HCT116 (cell line): ENCODE results near the gene CHERP. TPM values are rescaled to one million over a fixed set of nuclear protein-coding genes. Genes with fewer than 3 reads are reported as not detected.
"Not testable (repeated sequence)": the region's sequence is repeated elsewhere in the genome, so short reads cannot be mapped to it uniquely, and the experiment has no call there.

Experiments
- ATAC-seq: fragments of 200-7000 bp; cut with Tn5 transposase; 2 replicates; pipeline ENCODE4 v1.9.1; 2020; ENCODE audit warnings: mild to moderate bottlenecking, moderate library complexity
- BruUV-seq: library from RNA; stranded (reverse); fragments of 400-500 nt; replicated peaks from 2 replicates; lab custom pipeline; 2021; lab: Mats Ljungman, UMichigan
- CTCF ChIA-PET: fragments of 300-600 bp; sonication (Branson Sonifier 250); formaldehyde crosslinking; loops from one replicate; lab custom pipeline; 2021; ENCODE audit warnings: antibody characterized with exemption; lab: Charles Lee
- POLR2A ChIA-PET: fragments of 300-600, 350-600 bp; sonication (Branson Sonifier 250); formaldehyde crosslinking; loops from one replicate; lab custom pipeline; 2021; ENCODE audit warnings: antibody characterized with exemption; lab: Charles Lee
- RAD21 ChIA-PET, 2 experiments: fragments of 300-600 bp; sonication (Branson Sonifier 250); formaldehyde crosslinking; loops; one replicate each; lab custom pipeline; 2023; ENCODE audit warnings: low total read pairs in 2 of 2; ENCODE audit not compliant: uncharacterized antibody in 2 of 2, unreplicated experiment in 2 of 2, low non-redundant PET in 1 of 2; lab: Charles Lee
- DNase-seq: peaks from one replicate; pipeline ENCODE4 v3.0.0-alpha.2; 2010; ENCODE audit warnings: low read depth, low spot score
- H2AFZ ChIP-seq: fragments of 200-600 bp; shearing (Covaris generic), sonication (generic); 2 replicates; pipeline ENCODE4 v1.6.1; 2017; ENCODE audit warnings: low read depth, mixed run types, mixed read lengths, antibody characterized with exemption, low read length; ENCODE audit not compliant: poor library complexity, severe bottlenecking
- H3K27ac ChIP-seq: 2 replicates; pipeline ENCODE4 v1.5.1; 2012; ENCODE audit warnings: low read depth, low read length
- H3K27me3 ChIP-seq: fragments of 200-600 bp; sonication (generic); 2 replicates; pipeline ENCODE4 v1.6.1; 2016; ENCODE audit warnings: mixed run types, low read length, mixed read lengths; ENCODE audit not compliant: insufficient read depth
- H3K36me3 ChIP-seq, 2 experiments: fragments of 200-500 bp in 1 of 2; fragments of 200-600 bp in 1 of 2; sonication (Bioruptor generic) in 1 of 2; sonication (generic) in 1 of 2; 2 replicates each; pipeline versions ENCODE4 v1.5.1 to v1.6.1; 2014 to 2016; ENCODE audit warnings: low read length in 2 of 2, inconsistent platforms in 1 of 2, mixed read lengths in 1 of 2, mixed run types in 1 of 2; ENCODE audit not compliant: insufficient read depth in 2 of 2, control insufficient read depth in 1 of 2
- H3K4me1 ChIP-seq, 2 experiments: fragments of 200-600 bp in 1 of 2; sonication (generic) in 1 of 2; 2 replicates each; pipeline versions ENCODE4 v1.5.1 to v1.6.1; 2012 to 2017; ENCODE audit warnings: low read length in 2 of 2, inconsistent platforms in 1 of 2, mild to moderate bottlenecking in 1 of 2, mixed read lengths in 1 of 2, mixed run types in 1 of 2, moderate library complexity in 1 of 2; ENCODE audit not compliant: insufficient read depth in 2 of 2, control insufficient read depth in 1 of 2
- H3K4me2 ChIP-seq: fragments of 200-600 bp; sonication (generic); 2 replicates; pipeline ENCODE4 v1.6.1; 2017; ENCODE audit warnings: mixed run types, low read length, mixed read lengths
- H3K4me3 ChIP-seq, 2 experiments: fragments of 200-600 bp in 1 of 2; sonication (generic) in 1 of 2; replicated peaks in 1 of 2; 2 replicates each; pipeline ENCODE4 v1.5.1; 2011 to 2016; ENCODE audit warnings: low read length in 2 of 2, control low read depth in 1 of 2, low read depth in 1 of 2, mild to moderate bottlenecking in 1 of 2, mixed read lengths in 1 of 2, mixed run types in 1 of 2
- H3K79me2 ChIP-seq: fragments of 200-600 bp; sonication (generic); 2 replicates; pipeline ENCODE4 v1.6.1; 2017; ENCODE audit warnings: mild to moderate bottlenecking, mixed run types, low read length, moderate library complexity, mixed read lengths; ENCODE audit not compliant: insufficient read depth
- H3K9ac ChIP-seq: fragments of 200-600 bp; sonication (generic); 2 replicates; pipeline ENCODE4 v1.6.1; 2016; ENCODE audit warnings: low read length, mixed read lengths
- H3K9me2 ChIP-seq: fragments of 200-600 bp; sonication (generic), shearing (Covaris generic); 2 replicates; pipeline ENCODE4 v1.6.1; 2017; ENCODE audit warnings: mixed run types, mild to moderate bottlenecking, moderate library complexity; ENCODE audit not compliant: insufficient read depth
- H3K9me3 ChIP-seq, 2 experiments: fragments of 200-500 bp in 1 of 2; fragments of 200-600 bp in 1 of 2; sonication (Bioruptor generic) in 1 of 2; sonication (generic) in 1 of 2; 2 replicates each; pipeline ENCODE4 v1.6.1; 2014 to 2017; ENCODE audit warnings: low read length in 2 of 2, mixed read lengths in 2 of 2, inconsistent platforms in 1 of 2, low read depth in 1 of 2, mild to moderate bottlenecking in 1 of 2, mixed run types in 1 of 2, moderate library complexity in 1 of 2; ENCODE audit not compliant: control insufficient read depth in 1 of 2, insufficient read depth in 1 of 2
- H4K20me1 ChIP-seq: fragments of 200-600 bp; sonication (generic), shearing (Covaris generic); 2 replicates; pipeline ENCODE4 v1.6.1; 2017; ENCODE audit warnings: mixed run types, mild to moderate bottlenecking, moderate library complexity; ENCODE audit not compliant: insufficient read depth
- CBX3 ChIP-seq: IDR thresholded peaks from 2 replicates; pipeline ENCODE4 v1.6.1; 2012; ENCODE audit warnings: low read depth
- CEBPB ChIP-seq: IDR thresholded peaks from 2 replicates; pipeline ENCODE4 v1.6.1; 2012; ENCODE audit warnings: low read depth
- CTCF ChIP-seq, 3 experiments: fragments of 200-600 bp in 1 of 3; sonication (generic) in 1 of 3; IDR thresholded peaks in 2 of 3; conservative IDR thresholded peaks in 1 of 3; 2 replicates each; pipeline ENCODE4 v1.5.1; 2012 to 2017; ENCODE audit warnings: low read depth in 2 of 3, low read length in 2 of 3, antibody characterized with exemption in 1 of 3, borderline replicate concordance in 1 of 3, control low read depth in 1 of 3, mild to moderate bottlenecking in 1 of 3, mixed read lengths in 1 of 3, mixed run types in 1 of 3, moderate library complexity in 1 of 3; ENCODE audit not compliant: insufficient read depth in 1 of 3
- EGR1 ChIP-seq: IDR thresholded peaks from 2 replicates; pipeline ENCODE4 v1.6.1; 2012; ENCODE audit warnings: low read depth
- EZH2phosphoT487 ChIP-seq: fragments of 200-600 bp; IDR thresholded peaks from 2 replicates; pipeline ENCODE4 v1.6.1; 2018; ENCODE audit warnings: antibody characterized with exemption, borderline replicate concordance
- FOSL1 ChIP-seq: IDR thresholded peaks from 2 replicates; pipeline ENCODE4 v1.6.1; 2012; ENCODE audit warnings: low read depth
- JUND ChIP-seq: IDR thresholded peaks from 2 replicates; pipeline ENCODE4 v1.6.1; 2012
- POLR2A ChIP-seq: IDR thresholded peaks from 2 replicates; pipeline ENCODE4 v1.7.0; 2011; ENCODE audit warnings: borderline replicate concordance; ENCODE audit not compliant: insufficient read depth, insufficient read length; ENCODE audit errors: extremely low read depth
- POLR2AphosphoS5 ChIP-seq: IDR thresholded peaks from 2 replicates; pipeline ENCODE4 v1.6.1; 2011; ENCODE audit warnings: mild to moderate bottlenecking, low read depth, low read length, moderate library complexity
- RAD21 ChIP-seq: IDR thresholded peaks from 2 replicates; pipeline ENCODE4 v1.6.1; 2012; ENCODE audit warnings: low read depth, mild to moderate bottlenecking
- SIN3A ChIP-seq: IDR thresholded peaks from 2 replicates; pipeline ENCODE4 v1.6.1; 2012; ENCODE audit warnings: low read depth
- SP1 ChIP-seq: IDR thresholded peaks from 2 replicates; pipeline ENCODE4 v1.6.1; 2012; ENCODE audit warnings: low read depth
- SRF ChIP-seq: IDR thresholded peaks from 2 replicates; pipeline ENCODE4 v1.6.1; 2012; ENCODE audit warnings: low read depth
- YY1 ChIP-seq: IDR thresholded peaks from 2 replicates; pipeline ENCODE4 v1.6.1; 2011; ENCODE audit warnings: low read length, low read depth, moderate library complexity, mild to moderate bottlenecking; ENCODE audit not compliant: insufficient replicate concordance; ENCODE audit errors: extremely low read depth
- ZBTB33 ChIP-seq: IDR thresholded peaks from 2 replicates; pipeline ENCODE4 v1.6.1; 2011; ENCODE audit warnings: mild to moderate bottlenecking, low read length, moderate library complexity; ENCODE audit not compliant: insufficient replicate concordance; ENCODE audit errors: extremely low read depth
- ZNF274 ChIP-seq: fragments of 200-500 bp; sonication (Bioruptor generic); IDR thresholded peaks from 2 replicates; pipeline ENCODE4 v1.6.1; 2014; ENCODE audit warnings: mild to moderate bottlenecking, low read depth, low read length, inconsistent platforms
- intact Hi-C: fragments of 100-400 bp; cut with micrococcal nuclease; formaldehyde crosslinking; loops from 2 replicates; pipeline ENCODE4 v1.10.0; 2022
- total RNA-seq: library from RNA; stranded (reverse); gene quantifications from one replicate; pipeline ENCODE4 v1.2.1, GENCODE V29; 2021; ENCODE audit not compliant: unreplicated experiment

The CHERP gene
- total RNA-seq, 1 experiment from 2014 or later, result 65.8 TPM

- H2AFZ ChIP-seq, result no peak overlapping the region
- no peak for DNase-seq
- CTCF ChIA-PET, result no interaction called here
- no peak overlapping the region for H3K4me2 ChIP-seq
- TF ChIP-seq YY1, result no peak
- no peak for TF ChIP-seq CTCF (IDR thresholded peaks at IDR 0.05 in 2 of 3, conservative IDR thresholded peaks at IDR 0.05 in 1 of 3; ENCODE audit: borderline replicate concordance in 1 of 3, insufficient read depth in 1 of 3, low read depth in 2 of 3, low read length in 2 of 3)
- no peak for TF ChIP-seq CEBPB
- TF ChIP-seq ZBTB33, result no peak
- no peak for TF ChIP-seq POLR2A
- no peak for TF ChIP-seq POLR2AphosphoS5
- no peak for TF ChIP-seq CBX3
- no peak for TF ChIP-seq RAD21
- no peak for TF ChIP-seq SP1
- TF ChIP-seq EGR1, result no peak
- no peak for TF ChIP-seq FOSL1
- no peak for TF ChIP-seq EZH2phosphoT487
- no peak for TF ChIP-seq SRF
- TF ChIP-seq JUND, result no peak
- TF ChIP-seq SIN3A, result no peak
- TF ChIP-seq ZNF274, result no peak
- TF ChIP-seq, all 23 proteins: peak for 0
- H4K20me1 ChIP-seq, result no peaks in the 10 kb centered on the region
- no peak overlapping the region for H3K9ac ChIP-seq
- no peaks in the 10 kb centered on the region for H3K9me2 ChIP-seq
- ATAC-seq, result no peak
- ChIA-PET RAD21 (no interaction called here), POLR2A (no interaction called here)
- peaks cover 9% of the 10 kb centered on the region for H3K79me2 ChIP-seq
- H3K4me1 ChIP-seq, result no peaks in the 10 kb centered on the region
- peaks cover 14 to 28% of the 10 kb centered on the region in 2 experiments; a peak in 3 of 4 replicates for H3K36me3 ChIP-seq
- H3K9me3 ChIP-seq, result no peaks in the 10 kb centered on the region
- intact Hi-C loops, result no loop called here
- no peaks in the 10 kb centered on the region for H3K27me3 ChIP-seq
- no TSS peak for BruUV-seq
- no peak overlapping the region for H3K27ac ChIP-seq
- H3K4me3 ChIP-seq, result no peak overlapping the region
Observed at GRCh38 chr19:16554776-16555175, 12.5 kb upstream of the CHERP start.

- RAD21 ChIA-PET, H3K79me2 ChIP-seq, H4K20me1 ChIP-seq, intact Hi-C loops, DNase-seq, H3K9me3 ChIP-seq, H3K9me2 ChIP-seq, H3K4me3 ChIP-seq, H3K27ac ChIP-seq, BruUV-seq, H3K27me3 ChIP-seq, CTCF ChIA-PET, H3K4me2 ChIP-seq, H2AFZ ChIP-seq, H3K9ac ChIP-seq, H3K4me1 ChIP-seq, ATAC-seq: not testable (repeated sequence)
- POLR2A ChIA-PET, result interaction anchor here (0.6 kb wide), 1 partner anchor 9 kb away, joined by 7 read pairs; no protein-coding TSS in a partner anchor
- H3K36me3 ChIP-seq, result peaks cover 14 to 23% of the 10 kb centered on the region in 2 experiments; a peak in 3 of 4 replicates
Observed at GRCh38 chr19:16551902-16552301, 9.7 kb upstream of the CHERP start.
